HG03108 (cell line): ENCODE data around the gene SLC66A1.
"Not testable (repeated sequence)": the region's sequence is repeated elsewhere in the genome, so short reads cannot be mapped to it uniquely, and the experiment has no call there.

Experiments used
- ATAC-seq: cut with Tn5 transposase; IDR thresholded peaks from one replicate; pipeline ENCODE4 v1.9.1; 2021; ENCODE audit warnings: moderate library complexity; ENCODE audit not compliant: unreplicated experiment

SLC66A1 gene

DNA sequence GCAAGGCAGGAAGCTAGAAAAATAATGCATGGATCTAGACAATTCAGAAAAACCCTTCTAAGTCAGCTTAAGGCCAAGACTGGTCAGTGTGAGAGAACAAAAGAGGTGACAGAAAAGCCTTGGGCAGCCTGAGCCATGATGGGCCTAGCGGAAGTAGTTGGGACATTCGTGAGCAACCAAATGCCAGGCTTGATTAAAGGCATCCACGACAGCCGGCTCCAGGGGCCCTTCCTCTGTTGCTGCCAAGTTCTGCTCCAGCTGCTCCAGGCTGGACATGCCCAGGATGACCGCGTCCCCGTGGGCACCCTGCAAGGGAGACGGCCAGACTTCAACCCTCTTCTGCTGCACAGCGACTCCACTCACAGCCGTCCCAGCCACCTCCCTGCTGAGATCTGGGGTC is 8.0 kb upstream of the SLC66A1 start:
- not testable (repeated sequence) for ATAC-seq

DNA sequence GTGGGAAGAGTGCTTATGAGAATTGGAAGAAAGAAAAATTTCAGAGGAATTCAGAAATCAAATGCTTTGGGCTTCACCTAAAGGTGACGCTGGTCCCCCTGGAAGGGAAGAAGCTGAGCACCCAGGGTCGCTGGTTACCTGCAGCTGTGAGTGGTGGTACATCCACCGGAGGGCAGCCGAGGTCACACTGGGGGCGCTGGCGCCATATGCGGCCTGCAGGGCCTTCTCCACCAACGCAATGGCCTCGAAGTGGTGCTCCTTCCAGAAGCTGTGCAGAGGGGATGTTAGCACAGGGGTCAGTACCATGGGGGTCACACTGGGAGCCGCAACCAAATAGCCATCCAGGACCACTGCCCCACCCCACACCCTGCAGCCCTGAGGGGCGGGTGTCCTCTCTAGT is 6.2 kb upstream of the SLC66A1 start:
- no peak for ATAC-seq

DNA sequence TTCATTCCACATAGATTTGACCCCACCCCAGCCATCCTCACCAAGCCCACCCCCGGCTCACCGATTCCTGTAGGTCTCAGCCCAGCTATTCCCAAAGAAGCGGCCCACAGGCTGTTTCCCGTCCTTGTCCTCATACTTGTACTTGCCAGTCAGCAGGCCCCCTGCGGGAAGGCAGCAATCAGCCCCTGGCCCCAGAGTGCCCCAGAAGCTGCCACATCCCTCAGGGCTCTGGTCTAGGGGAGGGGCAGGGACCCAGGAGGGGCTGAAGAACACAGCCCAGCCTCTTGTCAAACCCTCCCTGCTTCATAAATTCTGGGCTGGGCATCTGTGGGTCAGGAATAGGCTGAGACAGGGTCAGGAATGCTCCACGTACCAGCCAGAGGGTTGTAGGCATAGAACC is 5.2 kb upstream of the SLC66A1 start:
- no peak for ATAC-seq

DNA sequence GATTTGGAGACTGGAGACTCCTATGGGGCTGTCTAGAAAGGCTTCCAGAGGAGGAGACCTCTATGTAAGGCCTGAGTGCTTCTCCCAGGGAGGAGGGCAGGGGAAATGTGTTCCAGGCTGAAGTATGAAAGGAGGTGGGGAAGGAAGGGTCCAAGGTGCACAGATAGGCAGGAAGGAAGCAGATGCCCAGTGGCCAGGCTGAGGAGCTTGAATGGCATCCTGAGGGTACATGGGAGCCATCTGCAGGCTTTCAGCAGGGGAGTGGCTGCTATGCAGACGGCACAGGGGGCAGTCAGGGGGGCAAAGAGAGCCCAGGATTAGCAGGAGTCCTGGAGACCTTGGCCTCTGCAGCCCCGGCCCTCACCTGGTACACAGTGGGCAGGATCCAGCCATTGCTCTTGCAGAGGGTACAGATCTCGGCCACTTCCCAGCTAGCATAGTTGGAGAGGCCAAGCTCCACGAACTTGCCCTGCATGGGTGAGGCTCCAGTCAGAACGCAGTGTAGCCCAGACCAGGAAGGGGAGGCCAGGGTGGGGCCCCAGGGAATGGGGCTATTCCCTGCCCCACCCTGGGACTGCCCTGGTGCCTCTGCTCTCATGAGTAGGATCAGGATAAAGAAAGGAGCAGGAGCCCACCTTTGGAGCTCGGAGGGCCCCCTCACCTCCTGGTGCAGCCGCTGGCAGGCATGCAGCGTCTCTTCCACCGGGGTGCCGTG is 4.2 kb upstream of the SLC66A1 start:
- ATAC-seq: no peak

DNA sequence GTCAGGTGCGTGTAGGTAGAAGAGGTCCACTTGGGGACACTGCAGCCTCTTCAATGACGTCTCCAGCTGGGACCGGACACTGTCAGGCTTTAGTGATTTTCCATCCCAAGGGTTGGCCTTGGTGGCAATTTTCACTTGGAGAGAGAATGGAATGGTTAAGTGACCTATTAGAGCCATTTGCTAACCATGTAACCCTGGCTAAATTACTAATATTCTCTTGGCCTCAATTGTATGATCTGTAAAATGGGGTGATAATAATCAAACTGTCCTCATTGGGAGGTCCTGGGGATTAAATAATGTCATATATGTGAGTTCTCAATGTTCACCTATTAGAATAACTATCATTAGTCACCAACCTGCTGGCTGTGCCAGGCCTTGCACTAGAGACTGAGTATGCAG is 3.6 kb upstream of the SLC66A1 start:
- no peak for ATAC-seq

DNA sequence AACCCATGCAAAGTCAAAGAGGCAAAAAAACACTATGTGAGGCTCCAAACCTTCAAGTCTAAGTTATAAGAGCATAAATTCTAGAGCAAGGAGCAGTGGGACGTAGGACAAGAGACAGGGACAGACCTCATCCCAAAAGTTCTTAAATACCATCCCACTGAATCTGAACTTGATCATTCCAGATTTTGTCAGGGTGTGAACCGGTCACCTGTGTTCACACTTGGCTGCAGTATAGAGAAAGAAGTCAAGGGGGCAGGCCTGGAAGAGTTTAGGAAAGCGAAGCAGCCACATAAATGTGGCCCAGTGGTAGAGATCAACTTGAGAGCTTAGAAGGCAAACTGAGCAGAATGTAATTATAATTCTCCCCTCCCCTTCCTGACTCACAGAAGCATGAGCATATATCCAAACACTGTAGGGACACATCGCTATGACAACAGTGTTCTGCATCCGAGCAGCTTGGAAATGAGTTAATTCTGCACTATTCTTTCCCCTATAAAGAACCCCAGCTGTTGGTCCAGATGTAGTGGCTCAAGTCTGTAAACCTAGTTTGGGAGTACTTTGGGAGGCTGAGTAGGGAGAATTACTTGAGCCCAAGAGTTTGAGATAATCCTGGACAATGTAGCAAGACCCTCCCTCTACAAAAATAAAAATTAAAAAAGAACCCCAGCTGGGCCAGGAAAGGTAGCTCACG is 2.9 kb upstream of the SLC66A1 start:
- no peak for ATAC-seq

DNA sequence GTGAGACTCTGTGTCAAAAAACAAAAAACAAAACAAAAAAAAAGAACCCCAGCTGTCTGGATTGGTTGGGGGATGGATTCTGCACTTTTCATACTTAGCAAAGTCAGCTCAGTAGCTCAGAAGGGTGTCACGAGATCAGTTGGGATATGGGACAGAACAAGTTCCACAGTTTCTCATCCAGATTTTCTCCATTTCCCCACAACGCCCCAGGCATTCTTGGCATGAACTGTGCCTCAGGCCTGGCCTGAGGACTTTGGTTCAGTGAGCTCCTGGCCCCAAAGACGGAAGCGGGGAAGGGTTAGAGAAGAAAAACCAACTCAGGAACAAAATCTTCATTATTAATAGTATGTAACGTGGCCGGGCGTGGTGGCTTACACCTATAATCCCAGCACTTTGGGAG is 2.1 kb upstream of the SLC66A1 start:
- no peak for ATAC-seq

DNA sequence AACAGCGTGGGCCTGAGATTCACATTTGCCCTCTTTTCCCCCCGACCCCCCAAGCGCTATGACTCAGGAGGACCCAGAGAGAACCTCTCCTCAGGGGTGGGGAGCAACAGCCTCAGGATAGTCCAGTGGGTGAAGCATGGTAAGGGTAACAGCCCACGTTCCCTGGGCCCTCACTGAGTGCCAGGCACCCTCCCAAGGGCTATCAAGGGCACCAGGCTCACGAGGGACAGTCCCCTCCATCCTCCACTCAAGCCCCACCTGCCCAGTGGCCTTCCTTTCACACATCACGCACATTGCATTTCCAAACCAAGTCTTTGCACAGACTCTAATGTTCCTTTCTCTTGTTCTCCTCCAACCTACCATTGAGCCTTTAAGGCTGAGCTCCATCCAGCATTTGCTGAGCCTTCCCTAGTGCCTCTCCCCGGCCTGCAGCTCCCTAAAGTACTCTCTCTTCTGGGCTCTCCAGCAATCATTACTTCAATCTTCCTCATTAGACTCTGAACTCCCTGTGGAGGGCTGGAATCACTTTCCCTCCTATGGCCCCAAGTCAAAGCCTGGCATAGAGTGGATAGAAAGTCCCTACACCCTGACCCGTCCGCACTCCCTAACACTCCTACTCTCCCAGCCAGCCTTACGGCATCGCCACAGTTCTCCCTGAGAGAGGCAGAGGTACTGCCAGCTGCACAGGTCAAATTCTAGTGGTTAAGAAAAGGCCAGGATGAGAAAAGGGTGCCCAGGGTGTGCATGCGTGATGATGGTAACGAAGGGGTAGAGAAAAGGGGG is 1.2 kb upstream of the SLC66A1 start:
- no peak for ATAC-seq

DNA sequence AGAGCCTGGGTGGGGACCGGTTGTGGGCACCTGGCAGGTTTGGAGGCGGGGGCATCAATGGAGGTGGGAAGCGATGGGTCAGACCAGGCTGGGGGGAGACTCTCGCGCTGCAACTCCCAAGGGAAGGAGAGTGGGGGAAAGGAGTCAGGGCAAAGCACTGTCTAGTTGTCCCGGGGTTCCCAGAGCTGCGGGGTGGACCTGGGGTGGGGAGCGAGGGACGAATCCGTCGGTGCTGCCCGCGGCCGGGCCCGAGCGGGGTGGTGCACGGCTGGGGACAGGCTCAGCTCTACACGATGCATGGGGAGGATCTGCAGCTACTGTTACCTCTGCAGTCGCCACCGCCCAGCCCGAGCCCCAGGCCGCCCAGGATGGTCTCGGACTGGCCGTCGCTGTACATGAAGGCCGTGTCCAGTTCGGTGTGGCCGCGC is 609 bp upstream of the SLC66A1 start:
- no peak for ATAC-seq

DNA sequence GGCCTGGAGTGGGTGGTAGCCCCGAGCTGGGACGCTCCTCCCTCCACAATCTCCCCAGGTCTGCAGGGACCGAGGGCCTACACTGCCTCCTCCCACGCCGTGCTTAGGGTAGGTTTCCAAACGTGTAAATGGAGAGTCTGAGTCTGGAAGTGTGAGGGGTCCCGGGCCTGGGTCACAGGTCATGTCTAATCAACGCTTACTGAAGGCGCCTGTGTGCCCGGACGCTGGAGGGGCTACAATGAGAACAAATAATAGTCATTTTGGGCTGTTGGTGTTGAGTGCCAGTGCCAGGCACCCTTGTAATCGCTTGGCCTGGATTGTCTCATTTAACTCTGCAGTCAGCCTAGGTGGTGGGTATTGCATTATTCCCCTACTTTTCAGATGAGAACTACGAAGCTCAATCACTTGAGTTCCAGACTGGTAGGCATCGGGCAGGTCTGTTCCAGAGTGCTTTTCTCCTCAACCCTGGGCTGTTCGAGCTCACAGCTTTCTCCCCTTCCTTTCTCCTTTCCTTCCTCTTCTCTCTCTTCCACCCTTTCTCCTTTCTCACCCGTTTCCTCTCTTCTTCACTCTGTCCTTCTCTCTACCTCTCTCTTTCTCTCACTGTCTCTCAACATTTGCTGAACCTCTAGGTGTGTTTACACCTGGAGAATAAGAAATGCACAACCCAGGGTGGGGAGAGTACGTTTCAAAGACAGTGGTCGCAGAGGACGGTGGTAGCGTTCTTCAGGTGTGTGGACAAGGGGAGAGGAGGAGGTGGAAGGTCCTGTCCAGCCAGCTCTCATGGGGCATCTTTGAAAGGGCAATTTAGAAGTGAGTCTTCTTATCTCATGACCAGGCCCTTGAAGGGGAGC is 883 bp downstream of the SLC66A1 start:
- ATAC-seq: peak; percentile 9

DNA sequence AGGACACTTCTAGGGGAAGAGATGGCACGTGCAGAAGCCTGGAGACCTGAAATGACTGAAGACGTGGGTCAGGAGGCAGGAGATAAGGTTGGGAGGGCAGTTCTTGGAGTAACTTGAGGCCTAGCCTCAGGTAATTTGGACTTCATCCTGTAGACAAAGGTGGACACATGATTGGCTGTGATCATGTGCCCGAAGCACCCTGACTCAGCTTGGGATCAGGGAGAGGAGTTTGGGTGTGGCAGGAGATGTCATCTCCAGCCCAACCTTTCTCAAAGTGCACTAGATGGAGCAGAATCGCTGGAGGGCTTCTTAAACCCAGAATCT is 1.5 kb downstream of the SLC66A1 start:
- ATAC-seq: no peak

DNA sequence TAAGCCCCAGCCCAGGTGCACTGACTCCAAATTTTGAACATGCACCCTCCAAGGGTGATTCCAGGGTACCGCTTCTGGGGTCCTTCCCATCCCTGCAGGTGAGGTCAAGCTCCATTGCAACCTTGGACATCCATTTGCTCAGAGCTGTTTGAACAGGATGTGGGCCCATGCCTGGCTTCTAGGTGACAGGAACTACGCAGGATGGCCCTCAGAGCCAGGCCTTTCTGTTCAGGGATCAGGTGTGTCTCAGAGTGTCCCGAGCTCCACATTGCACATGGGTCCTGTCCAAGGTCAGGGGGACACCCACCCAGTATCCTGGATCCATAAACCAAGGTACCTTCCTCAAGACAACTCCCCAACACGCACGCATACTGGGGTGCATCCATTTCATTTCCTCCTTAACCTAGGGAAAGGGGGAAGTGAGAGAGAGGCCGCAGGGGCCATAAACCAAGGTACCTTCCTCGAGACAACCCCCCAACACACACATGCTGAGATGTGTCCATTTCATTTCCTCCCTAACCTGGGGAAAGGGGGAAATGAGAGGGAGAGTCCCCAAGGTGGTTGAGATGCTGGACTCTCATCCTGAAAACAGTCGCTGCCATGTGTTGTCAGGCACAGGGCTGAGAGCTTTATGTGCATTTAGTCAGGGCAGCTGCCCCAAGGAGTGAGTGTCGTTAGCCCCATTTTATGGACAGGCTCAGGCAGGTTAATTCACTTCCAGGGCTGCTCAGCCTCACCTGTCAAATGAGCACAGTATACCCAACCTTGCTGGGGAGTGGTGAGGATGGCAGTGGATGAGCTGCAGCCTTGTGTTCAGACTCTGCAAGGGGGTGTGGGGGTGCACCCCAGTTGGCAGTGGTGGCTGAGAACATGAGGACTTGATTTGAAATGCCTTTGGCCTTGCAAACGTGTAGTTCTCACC is 2.1 kb downstream of the SLC66A1 start:
- ATAC-seq: no peak

DNA sequence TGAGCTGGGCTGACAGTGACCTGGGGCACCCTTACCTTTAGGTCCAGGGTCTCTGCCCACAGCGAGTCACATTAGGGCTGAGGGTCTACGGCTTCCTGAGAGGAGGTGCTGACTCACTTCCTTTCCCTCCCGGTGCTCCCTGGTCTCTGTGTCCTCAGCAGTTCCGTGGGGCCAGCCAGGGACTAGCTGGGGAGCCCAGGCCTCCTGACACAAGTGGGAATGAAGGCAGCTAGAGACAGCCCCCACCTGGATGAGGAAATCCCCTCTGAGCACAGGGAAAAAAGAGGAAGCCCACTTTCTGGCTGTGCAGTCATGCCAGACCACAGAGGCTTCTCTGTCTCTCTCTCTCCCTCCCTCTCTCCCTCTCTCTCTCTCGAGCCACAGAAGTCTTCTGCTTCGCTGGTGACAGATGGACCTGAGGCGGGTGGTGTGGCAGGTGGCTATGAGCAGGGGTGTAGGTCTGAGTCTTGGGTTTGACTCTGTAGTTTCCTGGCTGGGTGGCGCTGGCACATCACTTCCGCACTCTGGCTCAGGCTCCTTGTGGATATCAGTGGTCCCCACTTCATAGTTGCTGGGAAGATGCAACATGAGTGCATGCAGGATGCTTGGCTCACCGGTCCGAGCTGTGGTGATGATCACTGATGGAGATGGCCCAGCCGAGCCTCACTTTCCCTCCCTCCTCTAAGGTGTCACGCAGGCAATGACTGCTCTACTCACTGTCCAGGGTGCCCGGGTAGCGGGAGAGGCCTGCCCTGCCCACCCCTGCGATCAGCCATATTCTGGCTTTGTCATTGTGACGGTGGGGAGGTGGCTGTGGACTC is 3.5 kb downstream of the SLC66A1 start:
- no peak for ATAC-seq

DNA sequence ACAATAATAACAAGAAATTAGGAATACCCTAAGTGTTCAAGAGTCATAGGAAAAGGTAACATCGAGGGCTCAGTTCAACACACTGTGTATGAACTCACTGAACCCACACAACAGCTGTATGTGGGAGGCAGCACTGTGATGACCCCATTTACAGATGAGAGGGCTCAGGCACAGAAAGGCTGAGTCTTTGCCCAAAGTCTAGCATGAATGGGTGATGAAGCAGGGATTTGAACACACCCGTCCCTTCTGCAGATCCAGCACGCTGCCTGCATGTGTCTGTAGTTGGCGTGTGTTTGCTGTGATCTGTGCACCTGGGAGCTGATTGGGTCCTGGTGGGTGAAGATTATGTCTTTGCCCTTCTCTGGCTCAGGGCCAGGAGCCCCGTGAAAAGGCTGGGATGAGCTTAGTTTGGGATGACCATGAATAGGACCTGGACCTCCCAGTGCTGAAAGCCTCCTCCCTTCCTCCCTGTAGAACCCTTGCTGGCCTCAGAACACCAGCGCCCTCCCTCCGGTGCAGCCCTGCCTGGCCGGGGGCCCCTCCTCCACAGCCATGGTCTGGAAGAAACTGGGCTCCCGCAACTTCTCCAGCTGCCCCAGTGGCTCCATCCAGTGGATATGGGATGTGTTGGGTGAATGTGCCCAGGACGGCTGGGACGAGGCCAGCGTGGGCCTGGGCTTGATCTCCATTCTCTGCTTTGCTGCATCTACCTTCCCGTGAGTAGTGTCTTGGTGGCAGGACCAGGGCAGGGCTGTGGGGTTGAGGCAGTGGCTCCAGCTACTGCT is 5.2 kb downstream of the SLC66A1 start:
- no peak for ATAC-seq

DNA sequence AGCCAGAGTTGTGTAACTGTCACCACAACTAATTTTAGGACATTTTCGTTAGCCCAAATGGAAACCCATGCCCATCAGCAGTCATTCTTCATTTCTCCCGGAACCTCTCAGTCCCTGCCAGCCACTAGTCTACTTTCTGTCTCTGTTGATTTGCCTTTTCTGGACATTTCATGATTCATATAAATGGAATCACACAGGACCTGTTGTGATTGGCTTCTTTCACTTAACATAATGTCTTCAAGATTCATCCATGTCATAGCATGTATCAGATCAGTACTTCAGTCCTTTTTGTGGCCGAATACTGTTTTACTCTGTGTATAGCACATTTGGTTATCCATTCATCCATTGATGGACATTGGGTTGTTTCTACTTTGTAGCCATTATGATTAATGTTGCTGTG is 7.1 kb downstream of the SLC66A1 start:
- no peak for ATAC-seq

DNA sequence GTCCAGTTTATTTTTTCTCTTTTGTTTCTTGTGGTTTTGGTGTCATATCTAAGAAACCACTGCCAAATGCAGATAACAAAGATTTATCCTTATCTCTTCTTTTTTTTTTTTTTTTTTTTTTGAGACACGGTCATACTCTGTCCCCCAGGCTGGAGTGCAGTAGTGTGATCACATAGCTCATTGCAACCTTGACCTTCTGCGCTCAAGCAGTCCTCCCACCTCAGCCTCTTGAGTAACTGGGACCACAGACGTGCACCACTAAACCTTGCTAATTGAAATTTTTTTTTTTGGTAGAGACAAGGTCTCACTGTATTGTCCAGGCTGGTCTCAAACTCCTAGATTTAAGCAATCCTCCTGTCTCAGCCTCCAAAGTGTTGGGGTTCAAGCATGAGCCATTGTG is 8.9 kb downstream of the SLC66A1 start:
- ATAC-seq: no peak

DNA sequence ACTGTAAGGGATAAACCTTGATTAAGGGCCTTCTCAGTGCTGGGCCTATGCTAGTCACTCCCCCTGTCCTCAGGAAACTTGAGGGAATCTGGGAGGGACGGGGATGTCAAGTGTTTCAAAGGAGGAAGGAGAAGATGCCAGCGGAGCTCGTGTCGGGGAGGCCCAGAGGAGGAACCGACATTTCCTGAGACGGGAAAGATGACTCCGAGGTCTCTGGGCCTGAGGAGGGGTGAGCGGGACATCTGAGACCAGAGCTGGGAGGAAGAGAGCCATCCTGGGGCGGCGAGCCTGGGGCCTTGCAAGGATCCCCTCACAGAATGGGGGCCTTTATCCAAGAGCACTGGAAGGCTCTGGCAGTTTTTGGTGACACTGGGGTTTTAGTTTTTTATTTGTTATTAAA is 10.4 kb downstream of the SLC66A1 start:
- no peak for ATAC-seq

DNA sequence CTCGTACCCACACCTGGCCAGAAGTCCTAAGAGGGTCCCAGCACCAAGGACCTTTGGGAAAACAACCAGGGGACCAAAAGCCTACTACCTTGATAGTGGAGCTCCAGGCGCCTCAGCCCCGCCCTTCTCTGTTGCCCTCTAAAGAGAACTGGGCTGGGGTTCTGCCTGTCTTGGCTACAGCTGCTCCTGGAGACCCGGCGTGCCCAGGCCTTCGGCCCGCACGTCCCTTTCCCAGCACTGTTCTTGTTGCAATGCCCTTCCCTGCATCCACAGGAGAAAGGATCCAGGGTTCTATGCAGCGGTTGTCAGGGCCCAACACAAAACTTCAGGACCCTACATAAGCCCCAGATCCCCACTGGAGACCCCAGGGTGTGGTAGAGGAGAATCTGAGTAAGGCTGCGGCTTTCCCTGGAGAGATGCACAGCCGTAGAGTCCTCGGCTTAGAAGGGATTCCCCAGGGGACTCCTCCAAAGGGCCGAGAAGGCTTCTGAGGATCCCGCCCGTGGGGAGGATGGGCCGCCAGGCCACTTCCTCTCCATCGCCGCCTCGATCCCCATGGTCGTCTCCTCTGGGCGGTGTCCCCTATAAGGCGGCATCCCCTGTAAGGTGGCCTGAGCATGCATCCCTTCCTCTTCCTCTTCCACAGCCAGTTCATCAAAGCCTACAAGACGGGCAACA is 12.0 kb downstream of the SLC66A1 start:
- ATAC-seq: no peak
